Cortex of kidney (tissue), 1 donor: ENCODE results near the gene DUSP9.

Experiments
- DNase-seq: peaks from one replicate; lab custom pipeline; 2025; lab: John Stamatoyannopoulos, UW

Gene DUSP9

DNA sequence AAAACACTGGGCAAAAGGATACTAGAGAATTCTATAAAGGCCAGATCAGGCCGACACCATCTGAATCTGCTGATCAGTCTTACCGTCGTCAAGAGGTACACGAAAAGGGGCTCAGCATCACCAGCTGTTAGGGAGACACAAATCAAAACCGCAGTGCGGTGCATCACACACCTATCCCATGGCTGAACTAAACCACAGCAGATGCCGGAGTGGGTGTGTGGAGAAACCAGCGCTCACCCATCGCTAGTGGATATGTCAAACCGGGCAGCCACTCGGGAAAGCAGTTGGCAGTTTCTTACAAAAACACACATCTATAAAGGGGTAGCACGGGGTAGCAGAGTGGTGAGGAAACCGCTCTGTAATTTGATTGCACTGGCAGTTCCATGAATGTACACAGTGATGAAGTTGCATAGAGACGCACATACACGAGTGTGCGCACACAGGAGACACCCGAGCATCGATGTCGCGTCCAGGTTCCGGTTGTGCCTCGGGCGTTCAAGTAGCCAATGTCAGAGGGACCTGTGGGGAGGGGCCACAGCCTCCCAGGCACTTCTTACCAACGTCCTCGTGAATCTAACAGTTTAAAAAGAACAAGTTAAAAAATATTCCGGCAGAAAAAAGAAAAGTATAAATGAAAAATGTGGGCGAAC lies 24.9 kb upstream of the DUSP9 start:
- no peak for DNase-seq

DNA sequence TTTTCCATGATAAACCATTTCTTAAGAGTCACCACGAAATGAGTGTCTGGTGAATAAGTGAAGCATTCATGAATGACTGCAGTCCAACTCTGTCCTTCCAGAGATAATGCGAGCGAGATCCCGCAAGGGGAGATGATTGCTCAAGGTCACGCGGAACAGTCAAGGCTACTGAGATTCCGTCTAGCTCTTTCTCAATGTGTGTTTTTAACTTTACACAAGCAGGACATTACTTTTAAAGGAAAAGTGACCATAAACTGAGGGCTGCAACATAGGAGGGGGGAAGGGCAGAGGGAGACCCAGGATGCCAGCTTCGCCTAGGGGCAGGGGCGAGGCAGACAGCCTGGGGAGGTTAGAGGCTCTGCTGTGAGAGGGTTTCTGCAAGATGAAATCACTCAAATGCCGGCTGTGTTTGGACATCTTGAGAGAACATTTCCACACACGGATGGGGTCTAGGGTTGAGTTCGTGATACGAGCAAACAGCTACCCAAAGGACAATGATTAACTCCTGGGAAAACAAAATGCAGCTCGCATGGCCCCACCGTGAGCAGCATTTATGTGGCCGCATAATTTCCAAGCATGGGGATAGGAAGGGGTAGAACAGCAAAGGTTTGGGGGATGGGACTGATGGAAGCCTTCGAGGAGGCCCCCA lies 24.2 kb upstream of the DUSP9 start:
- no peak for DNase-seq

GRCh38 chrX:153623310-153624029 lies 23.5 kb upstream of the DUSP9 start:
- DNase-seq: no peak

- DNase-seq: no peak
Observed at GRCh38 chrX:153624196-153625091, 22.6 kb upstream of the DUSP9 start.

- DNase-seq: no peak
Observed at GRCh38 chrX:153625271-153626024, 21.6 kb upstream of the DUSP9 start.

DNA sequence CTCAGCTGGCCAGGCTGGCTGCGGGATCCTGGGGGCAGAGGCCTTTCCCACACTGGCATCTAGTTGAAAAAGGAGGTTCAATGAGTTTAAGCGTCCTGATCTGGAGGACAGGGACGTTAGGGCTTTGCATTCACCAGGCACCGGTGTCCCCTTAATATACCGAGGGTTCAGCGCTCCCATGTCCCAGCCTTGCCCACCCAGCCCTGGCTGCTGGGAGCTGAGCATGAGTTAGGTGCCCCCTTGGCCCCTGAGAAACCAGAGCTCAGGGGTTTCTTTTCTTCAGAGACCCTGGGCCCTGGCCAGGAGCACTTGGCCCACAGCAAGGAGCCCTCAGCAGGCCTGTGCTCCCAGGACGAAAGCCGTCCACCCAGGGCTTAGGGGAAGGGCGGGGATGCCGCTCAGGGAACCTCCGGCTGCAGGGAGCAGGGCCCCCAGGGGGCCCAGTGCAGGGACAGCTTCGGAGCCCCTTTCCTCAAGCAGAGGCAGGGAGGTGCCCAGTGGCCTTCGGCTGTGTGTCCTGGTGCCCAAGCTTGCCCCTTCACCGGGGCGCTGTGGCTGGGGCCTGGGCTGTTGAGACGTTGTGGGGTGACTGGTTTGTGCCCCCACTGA lies 20.9 kb upstream of the DUSP9 start:
- no peak for DNase-seq

DNA sequence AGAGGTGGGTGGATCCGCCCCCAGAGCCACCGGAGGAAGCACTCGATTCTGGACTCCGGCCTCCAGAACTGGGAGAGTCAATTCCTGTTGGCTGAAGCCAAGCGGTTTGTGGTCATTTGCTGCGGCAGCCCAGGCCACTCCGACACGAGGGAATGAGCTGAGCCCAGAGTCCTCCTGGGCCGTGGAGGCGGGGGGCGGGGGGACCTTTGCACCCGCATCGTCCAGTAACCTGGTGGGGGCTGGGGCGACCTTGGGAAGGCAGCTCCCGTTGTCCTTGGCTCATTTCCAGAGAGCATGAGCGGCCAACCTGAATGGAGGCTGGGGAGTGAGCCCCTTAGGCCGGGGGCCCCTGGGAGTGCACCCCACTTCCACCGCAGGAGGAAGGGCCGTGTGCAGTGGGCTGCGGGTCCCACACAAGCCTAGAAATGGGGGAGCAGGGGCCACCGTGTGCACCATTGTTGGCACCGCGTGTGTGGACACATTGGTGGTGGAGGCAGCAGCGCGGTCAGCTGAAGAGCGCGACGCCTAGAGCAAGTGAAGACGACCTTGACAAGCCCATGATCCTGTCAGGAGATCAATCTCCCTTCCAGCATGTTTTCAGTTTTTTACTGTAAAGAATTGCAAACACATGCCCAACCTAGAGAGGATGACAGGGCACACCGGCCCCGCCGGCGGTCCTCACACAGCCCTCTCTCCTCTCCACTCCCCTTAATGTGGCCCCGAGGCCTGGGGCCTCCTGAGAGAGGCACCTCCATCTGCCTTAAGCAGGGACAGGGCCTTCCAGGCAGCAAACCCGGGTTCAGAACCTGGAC lies 19.9 kb upstream of the DUSP9 start:
- DNase-seq: no peak

DNA sequence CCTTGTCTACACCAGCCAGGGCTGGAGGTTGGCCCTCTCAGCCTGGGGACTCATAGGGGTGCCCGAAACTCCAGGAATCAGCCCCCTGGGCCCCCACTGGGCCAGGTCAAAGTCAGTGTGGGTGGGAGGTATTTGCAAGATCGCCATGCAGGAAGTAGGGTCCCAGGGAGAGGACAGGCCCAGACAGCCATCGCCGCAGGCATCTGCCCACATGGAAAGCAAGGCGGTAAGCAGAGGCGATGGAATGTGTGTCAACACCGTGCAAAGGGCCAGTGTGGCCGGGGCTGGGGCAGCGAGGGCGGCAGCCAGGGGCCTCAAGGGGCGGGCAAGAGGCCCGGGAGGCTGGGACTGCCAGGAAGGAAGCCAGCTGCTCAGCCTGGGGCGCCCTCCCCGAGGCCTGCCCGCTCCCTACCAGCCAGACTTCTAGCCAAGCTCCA lies 19.3 kb upstream of the DUSP9 start:
- DNase-seq: no peak

GRCh38 chrX:153628129-153628528 lies 18.9 kb upstream of the DUSP9 start:
- no peak for DNase-seq

- no peak for DNase-seq
Observed at GRCh38 chrX:153628665-153629064, 18.3 kb upstream of the DUSP9 start.

GRCh38 chrX:153631346-153631745 lies 15.7 kb upstream of the DUSP9 start:
- no peak for DNase-seq

DNA sequence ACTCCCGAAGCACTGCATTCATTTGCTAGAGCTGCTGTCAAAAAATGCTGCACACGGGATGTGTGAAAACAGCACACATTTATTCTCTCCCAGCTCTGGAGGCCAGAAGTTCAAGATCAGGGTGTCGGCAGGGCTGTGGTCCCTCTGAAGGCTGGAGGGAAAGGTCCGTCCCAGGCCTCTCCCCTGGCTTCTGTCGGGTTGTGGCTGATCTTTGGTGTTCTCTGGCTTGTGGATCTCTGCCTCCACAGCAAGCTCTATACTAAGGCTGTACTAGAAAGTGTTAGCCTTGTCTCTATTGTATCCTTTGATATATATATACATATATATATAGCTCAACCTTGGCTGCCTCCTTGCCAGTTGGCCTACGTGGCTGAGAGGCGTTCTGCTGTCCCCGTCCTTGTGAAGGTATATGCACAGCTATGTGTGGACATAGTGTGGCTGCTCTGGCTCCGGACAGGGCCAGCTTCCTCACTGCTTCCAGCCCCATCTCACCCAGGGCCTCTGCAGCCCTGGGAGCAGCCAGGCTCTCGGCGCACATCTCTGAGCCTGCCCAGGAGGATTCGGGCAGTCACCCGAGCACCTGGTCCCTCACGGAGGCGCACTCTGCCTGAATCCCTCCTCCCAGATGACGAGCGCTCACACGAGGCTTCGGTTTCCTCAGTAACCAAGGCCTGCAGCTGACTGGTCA lies 15.0 kb upstream of the DUSP9 start:
- no peak for DNase-seq

DNA sequence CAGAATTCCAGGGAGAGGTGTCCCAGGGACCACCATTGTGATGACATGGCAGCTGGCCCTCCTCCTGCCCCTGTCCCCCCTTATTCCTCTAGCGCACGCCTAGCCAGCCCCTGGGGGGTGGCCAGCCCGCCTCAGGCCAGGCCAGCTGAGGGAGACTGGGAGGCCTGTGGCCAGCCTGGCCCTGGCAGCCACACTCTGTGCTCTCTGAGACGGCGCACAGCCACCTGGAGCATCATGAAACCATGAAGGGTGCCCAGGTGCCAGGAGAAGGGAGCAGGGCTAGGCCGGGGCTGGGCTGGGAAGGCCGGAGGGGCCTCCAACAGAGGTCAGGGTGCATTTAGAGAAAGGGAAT lies 14.4 kb upstream of the DUSP9 start:
- no peak for DNase-seq

DNA sequence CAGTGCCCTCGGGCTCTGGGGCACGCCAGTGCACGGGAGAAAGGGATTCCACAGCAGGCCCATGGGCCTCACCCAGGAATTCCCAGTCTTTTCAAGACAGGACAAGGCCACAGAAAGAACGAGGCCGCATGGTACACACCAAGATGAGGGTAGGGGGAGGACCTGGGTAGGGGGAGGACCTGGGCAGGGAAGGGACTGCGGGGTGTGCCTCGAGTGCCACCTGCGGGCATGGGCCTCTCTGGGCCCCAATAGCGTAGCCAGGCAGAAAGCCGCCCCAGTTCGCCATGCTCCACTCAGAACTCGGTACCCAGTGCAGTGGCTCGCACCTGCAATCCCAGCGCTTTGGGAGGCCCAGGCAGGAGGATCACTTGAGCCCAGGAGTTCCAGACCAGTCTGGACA lies 14.0 kb upstream of the DUSP9 start:
- DNase-seq: no peak

DNA sequence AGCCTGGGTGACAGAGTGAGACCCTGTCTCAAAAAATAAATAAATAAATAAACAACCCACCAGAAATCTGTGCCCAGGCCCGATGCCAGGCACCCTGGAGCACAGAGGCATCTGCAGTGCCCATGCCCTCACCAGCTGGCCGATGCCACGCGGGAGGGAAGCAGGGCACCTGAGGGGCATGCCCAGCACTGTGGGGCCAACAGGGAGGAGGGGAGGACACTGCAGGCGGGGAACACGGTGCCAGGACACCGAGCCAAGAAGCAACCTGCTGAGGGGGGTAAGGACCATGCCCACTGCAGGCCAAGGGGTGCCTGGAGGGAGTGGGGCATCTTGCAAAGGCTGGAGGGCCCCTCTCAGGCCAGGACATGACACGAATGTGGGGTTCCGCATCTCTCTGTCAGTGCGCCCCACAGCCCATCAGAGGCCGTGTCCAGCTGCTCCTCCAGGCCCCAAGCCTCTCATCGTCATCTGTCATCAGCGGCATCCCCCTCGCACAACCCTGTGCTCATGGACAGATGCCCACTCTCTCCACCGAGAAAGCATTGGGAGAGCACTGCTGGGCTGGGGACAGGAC lies 13.3 kb upstream of the DUSP9 start:
- DNase-seq: no peak

DNA sequence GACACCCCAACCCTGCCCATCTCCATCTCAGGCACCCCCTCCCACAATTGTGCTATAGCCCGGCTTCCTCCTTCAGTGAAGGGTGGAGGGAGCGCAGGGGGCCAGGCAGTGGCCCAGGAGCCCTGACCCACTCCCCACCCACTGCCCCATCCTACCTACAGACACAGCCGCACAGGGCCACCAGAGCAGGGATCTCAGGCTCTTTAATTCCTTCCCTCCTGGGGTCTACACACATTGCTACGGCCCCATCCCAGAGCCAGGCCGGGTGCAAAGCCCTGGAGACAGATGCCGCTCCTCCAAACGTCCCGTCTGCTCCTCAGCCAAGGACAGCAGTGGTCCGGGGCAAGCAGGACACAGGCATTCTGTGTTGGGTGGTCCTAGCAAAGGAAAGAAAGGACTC lies 12.8 kb upstream of the DUSP9 start:
- no peak for DNase-seq

- DNase-seq: no peak
Observed at GRCh38 chrX:153634832-153635231, 12.2 kb upstream of the DUSP9 start.

GRCh38 chrX:153635388-153635787 lies 11.6 kb upstream of the DUSP9 start:
- DNase-seq: no peak
